OCI-LY1 (cell line): ENCODE data around the gene CTNNA3.
"Not testable (repeated sequence)": the region's sequence is repeated elsewhere in the genome, so short reads cannot be mapped to it uniquely, and the experiment has no call there.

Experiments
- H2AFZ ChIP-seq: fragments of 200-600 bp; sonication (generic), shearing (Covaris generic); 2 replicates; pipeline ENCODE4 v1.6.0; 2014; ENCODE audit warnings: antibody characterized with exemption, mild to moderate bottlenecking, low read length
- H3F3A ChIP-seq: fragments of 200-600 bp; sonication (generic), shearing (Covaris generic); 2 replicates; pipeline ENCODE4 v1.6.0; 2014; ENCODE audit warnings: mild to moderate bottlenecking, antibody characterized with exemption, low read length, moderate library complexity; ENCODE audit not compliant: insufficient read depth
- H3K27ac ChIP-seq: fragments of 200-600 bp; sonication (generic); 2 replicates; pipeline ENCODE4 v1.5.1; 2014; ENCODE audit warnings: low read length, mixed run types, mild to moderate bottlenecking, low read depth; ENCODE audit not compliant: poor library complexity, severe bottlenecking
- H3K27me3 ChIP-seq: fragments of 200-600 bp; sonication (generic); 2 replicates; pipeline ENCODE4 v1.6.0; 2014; ENCODE audit warnings: antibody characterized with exemption, mild to moderate bottlenecking, low read length, moderate library complexity; ENCODE audit not compliant: insufficient read depth
- H3K36me3 ChIP-seq: fragments of 200-600 bp; sonication (generic); 2 replicates; pipeline ENCODE4 v1.6.1; 2014; ENCODE audit warnings: mild to moderate bottlenecking, antibody characterized with exemption, low read length, moderate library complexity, mixed read lengths; ENCODE audit not compliant: insufficient read depth
- H3K4me1 ChIP-seq: fragments of 200-600 bp; sonication (generic); 2 replicates; pipeline ENCODE4 v1.5.1; 2014; ENCODE audit warnings: mild to moderate bottlenecking, low read length, moderate library complexity; ENCODE audit not compliant: insufficient read depth, severe bottlenecking
- H3K4me2 ChIP-seq: fragments of 200-600 bp; sonication (generic), shearing (Covaris generic); 2 replicates; pipeline ENCODE4 v1.6.1; 2014; ENCODE audit warnings: low read length
- H3K4me3 ChIP-seq: fragments of 200-600 bp; sonication (generic); 2 replicates; pipeline ENCODE4 v1.5.1; 2014; ENCODE audit warnings: low read length, low read depth, mild to moderate bottlenecking, mixed read lengths; ENCODE audit not compliant: poor library complexity, severe bottlenecking
- H3K79me2 ChIP-seq: fragments of 200-600 bp; shearing (Covaris generic); 2 replicates; pipeline ENCODE4 v1.6.1; 2016; ENCODE audit warnings: mixed run types, low read length, mixed read lengths; ENCODE audit not compliant: insufficient read depth
- H3K9ac ChIP-seq: fragments of 200-600 bp; sonication (generic), shearing (Covaris generic); 2 replicates; pipeline ENCODE4 v1.6.1; 2014; ENCODE audit warnings: mild to moderate bottlenecking, low read length, mixed read lengths
- H3K9me2 ChIP-seq: fragments of 200-600 bp; sonication (generic), shearing (Covaris generic); 2 replicates; pipeline ENCODE4 v1.6.1; 2014; ENCODE audit warnings: low read depth, mild to moderate bottlenecking, low read length, mixed read lengths
- H3K9me3 ChIP-seq: fragments of 200-600 bp; shearing (Covaris generic); 2 replicates; pipeline ENCODE4 v1.6.1; 2014; ENCODE audit warnings: low read length, mixed read lengths
- H4K20me1 ChIP-seq: fragments of 200-600 bp; sonication (generic), shearing (Covaris generic); 2 replicates; pipeline ENCODE4 v1.6.0; 2016; ENCODE audit warnings: mild to moderate bottlenecking, low read length; ENCODE audit not compliant: insufficient read depth
- EZH2 ChIP-seq: fragments of 200-600 bp; sonication (generic), shearing (Covaris generic); IDR thresholded peaks from 2 replicates; pipeline ENCODE4 v1.8.0; 2017; ENCODE audit warnings: borderline replicate concordance, mixed run types, mild to moderate bottlenecking, antibody characterized with exemption, low read length, moderate library complexity, mixed read lengths
- TF ChIP-seq, protein P1 (sequence below): fragments of 200-600 bp; sonication (generic), shearing (Covaris generic); IDR thresholded peaks from 2 replicates; pipeline ENCODE4 v1.5.1; 2017; ENCODE audit warnings: mild to moderate bottlenecking, antibody characterized with exemption, low read length, moderate library complexity, mixed read lengths

The CTNNA3 gene

DNA sequence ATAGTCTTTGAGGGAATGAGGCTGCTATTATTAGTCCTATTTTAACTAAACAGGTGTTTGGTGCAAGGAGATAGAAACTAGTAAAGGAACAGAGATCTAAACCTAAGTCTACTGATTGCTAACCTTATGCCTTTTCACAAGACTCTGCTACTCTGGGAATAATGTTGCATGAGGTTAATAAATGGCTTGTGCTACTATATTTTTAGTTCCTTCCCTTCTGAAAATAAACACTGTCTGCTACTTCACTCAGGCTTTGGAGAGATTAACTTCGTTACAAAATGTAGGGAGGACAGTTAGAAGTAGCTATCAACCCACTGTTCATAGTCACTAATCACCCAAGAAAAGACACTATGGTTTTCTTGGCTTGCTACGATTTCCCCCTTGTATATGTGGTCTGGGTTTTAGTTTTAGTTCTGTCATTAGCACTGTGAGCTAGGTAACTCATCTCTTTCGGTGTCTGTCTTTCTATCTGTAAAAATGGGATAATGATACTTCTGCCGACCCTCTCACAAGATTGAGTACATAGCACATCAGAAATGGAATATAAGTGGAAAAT, 474.0 kb downstream of the CTNNA3 start:
- H3K9ac ChIP-seq = no peak overlapping the region
- H3K27me3 ChIP-seq = no peaks in the 10 kb centered on the region
- H3K4me2 ChIP-seq = no peak overlapping the region
- no peaks in the 10 kb centered on the region for H3K9me3 ChIP-seq
- no peak overlapping the region for H3K4me3 ChIP-seq
- no peaks in the 10 kb centered on the region for H3K79me2 ChIP-seq
- H3K36me3 ChIP-seq = no peaks in the 10 kb centered on the region
- H3K9me2 ChIP-seq = no peaks in the 10 kb centered on the region
- no peak overlapping the region for H2AFZ ChIP-seq
- H3K27ac ChIP-seq = no peak overlapping the region
- H3F3A ChIP-seq = no peaks in the 10 kb centered on the region
- TF ChIP-seq, protein P1, sequence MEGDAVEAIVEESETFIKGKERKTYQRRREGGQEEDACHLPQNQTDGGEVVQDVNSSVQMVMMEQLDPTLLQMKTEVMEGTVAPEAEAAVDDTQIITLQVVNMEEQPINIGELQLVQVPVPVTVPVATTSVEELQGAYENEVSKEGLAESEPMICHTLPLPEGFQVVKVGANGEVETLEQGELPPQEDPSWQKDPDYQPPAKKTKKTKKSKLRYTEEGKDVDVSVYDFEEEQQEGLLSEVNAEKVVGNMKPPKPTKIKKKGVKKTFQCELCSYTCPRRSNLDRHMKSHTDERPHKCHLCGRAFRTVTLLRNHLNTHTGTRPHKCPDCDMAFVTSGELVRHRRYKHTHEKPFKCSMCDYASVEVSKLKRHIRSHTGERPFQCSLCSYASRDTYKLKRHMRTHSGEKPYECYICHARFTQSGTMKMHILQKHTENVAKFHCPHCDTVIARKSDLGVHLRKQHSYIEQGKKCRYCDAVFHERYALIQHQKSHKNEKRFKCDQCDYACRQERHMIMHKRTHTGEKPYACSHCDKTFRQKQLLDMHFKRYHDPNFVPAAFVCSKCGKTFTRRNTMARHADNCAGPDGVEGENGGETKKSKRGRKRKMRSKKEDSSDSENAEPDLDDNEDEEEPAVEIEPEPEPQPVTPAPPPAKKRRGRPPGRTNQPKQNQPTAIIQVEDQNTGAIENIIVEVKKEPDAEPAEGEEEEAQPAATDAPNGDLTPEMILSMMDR = no peak
- TF ChIP-seq EZH2 = no peak
- H4K20me1 ChIP-seq = no peaks in the 10 kb centered on the region
- no peaks in the 10 kb centered on the region for H3K4me1 ChIP-seq

DNA sequence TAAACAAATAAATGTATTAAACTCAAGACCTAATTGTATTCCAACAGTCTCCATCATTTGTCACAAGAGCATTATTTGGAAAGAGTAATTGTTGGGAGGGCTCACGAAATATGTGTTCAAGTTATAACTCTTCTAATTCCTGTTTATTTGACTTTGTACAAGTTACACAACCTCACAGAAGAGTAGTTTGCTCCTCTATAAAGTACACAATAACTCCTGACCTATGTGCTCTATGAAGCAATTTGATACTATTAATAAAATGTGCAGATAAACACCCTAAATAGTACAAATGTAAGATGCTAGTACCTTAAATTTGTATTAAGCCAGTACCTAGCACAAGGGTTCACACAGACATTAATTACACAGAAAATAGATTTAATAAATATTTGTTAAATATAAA, 484.3 kb downstream of the CTNNA3 start:
- Histone ChIP-seq H3K4me3 (no peak overlapping the region), H3K4me2 (no peak overlapping the region), H3K4me1 (no peaks in the 10 kb centered on the region), H3K79me2 (no peaks in the 10 kb centered on the region), H3K27ac (no peak overlapping the region), H3F3A (no peaks in the 10 kb centered on the region), H3K9ac (no peak overlapping the region), H3K27me3 (no peaks in the 10 kb centered on the region), H3K36me3 (no peaks in the 10 kb centered on the region), H3K9me2 (no peaks in the 10 kb centered on the region), H3K9me3 (no peaks in the 10 kb centered on the region), H4K20me1 (no peaks in the 10 kb centered on the region), H2AFZ (no peak overlapping the region)
- TF ChIP-seq, protein P1 = no peak
- no peak for TF ChIP-seq EZH2

DNA sequence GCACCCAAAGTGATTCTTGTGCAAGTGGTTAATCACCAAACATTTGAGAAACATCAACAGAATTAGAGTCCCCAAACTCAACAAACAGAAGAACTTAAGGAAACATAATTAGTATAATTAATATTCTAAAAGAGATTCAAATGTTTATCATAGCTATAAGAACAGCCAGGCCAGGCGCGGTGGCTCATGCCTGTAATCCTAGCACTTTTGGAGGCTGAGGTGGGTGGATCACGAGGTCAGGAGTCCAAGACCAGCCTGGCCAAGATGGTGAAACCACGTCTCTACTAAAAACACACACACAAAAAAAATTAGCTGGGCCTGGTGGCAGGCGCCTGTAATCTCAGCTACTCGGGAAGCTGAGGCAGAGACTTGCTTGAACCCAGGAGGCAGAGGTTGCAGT, 488.1 kb downstream of the CTNNA3 start:
- not testable (repeated sequence) for H3K79me2 ChIP-seq, H3K27ac ChIP-seq, H3K9ac ChIP-seq, H3K4me3 ChIP-seq, H4K20me1 ChIP-seq, H3K9me2 ChIP-seq, H3K36me3 ChIP-seq, H3F3A ChIP-seq, H3K4me2 ChIP-seq, H3K9me3 ChIP-seq, H3K4me1 ChIP-seq, H2AFZ ChIP-seq, H3K27me3 ChIP-seq

DNA sequence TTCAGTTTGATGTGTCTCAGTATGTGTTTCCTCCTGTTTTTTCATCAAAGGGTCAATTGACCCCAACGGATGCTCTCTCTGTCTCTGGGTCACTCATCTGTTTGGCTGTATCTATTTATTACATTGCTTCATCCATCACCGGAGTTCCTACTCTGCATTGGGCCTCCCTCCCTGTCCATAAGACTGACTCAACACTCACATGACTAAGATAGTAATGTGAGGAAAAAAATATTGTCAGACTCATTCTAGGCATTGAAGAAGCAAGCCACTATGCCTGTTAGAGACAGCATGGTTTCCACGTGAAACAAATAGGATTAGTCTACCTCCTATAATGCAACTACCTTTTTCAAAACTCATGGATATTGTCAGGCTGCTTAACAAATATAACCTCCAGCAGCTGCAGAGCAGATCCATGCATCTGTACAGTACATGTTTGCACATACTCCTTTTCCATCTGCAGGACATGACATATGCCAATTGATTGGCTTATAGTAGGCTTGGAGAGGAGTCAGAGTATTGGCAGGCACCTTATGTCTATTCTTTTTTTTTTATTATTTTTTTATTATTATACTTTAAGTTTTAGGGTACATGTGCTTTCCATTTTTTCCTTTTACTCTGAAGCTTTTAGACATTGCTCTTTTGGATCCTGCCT, 495.0 kb downstream of the CTNNA3 start:
- no peak overlapping the region for H3K27ac ChIP-seq
- no peaks in the 10 kb centered on the region for H3F3A ChIP-seq
- H3K4me1 ChIP-seq = no peaks in the 10 kb centered on the region
- no peak overlapping the region for H3K4me3 ChIP-seq
- no peaks in the 10 kb centered on the region for H3K9me3 ChIP-seq
- TF ChIP-seq EZH2 = no peak
- TF ChIP-seq, protein P1 = no peak
- no peaks in the 10 kb centered on the region for H3K36me3 ChIP-seq
- H4K20me1 ChIP-seq = no peaks in the 10 kb centered on the region
- no peak overlapping the region for H3K9ac ChIP-seq
- H3K4me2 ChIP-seq = no peak overlapping the region
- no peaks in the 10 kb centered on the region for H3K9me2 ChIP-seq
- no peak overlapping the region for H2AFZ ChIP-seq
- H3K27me3 ChIP-seq = no peaks in the 10 kb centered on the region
- H3K79me2 ChIP-seq = no peaks in the 10 kb centered on the region
